HepG2 (cell line): ENCODE results near the gene THSD8. TPM values are rescaled to one million over a fixed set of nuclear protein-coding genes. Genes with fewer than 3 reads are reported as not detected.

Experiments
- FOXM1 ChIP-seq: sonication (generic); formaldehyde crosslinking; IDR thresholded peaks from 2 replicates; pipeline ENCODE4 v1.5.0; 2020; ENCODE audit warnings: missing genetic modification reagents
- GTF2F1 ChIP-seq: fragments of 150-350 bp; IDR thresholded peaks from 2 replicates; pipeline ENCODE4 v1.6.1; 2014; ENCODE audit warnings: low read length
- HDAC2 ChIP-seq: sonication (generic); formaldehyde crosslinking; IDR thresholded peaks from 2 replicates; pipeline ENCODE4 v1.4.0; 2020; ENCODE audit warnings: missing genetic modification reagents
- HMG20B ChIP-seq: conservative IDR thresholded peaks from 2 replicates; pipeline ENCODE4 v1.6.1; 2016; ENCODE audit warnings: missing genetic modification reagents, missing compliant biosample characterization
- ISL2 ChIP-seq: sonication (generic); formaldehyde crosslinking; IDR thresholded peaks from 2 replicates; pipeline ENCODE4 v1.5.0; 2020; ENCODE audit warnings: missing genetic modification reagents
- MAF1 ChIP-seq: sonication (generic); formaldehyde crosslinking; IDR thresholded peaks from 2 replicates; pipeline ENCODE4 v1.5.0; 2020; ENCODE audit warnings: missing genetic modification reagents, borderline replicate concordance
- MBD4 ChIP-seq: IDR thresholded peaks from 2 replicates; pipeline ENCODE4 v1.6.1; 2012; ENCODE audit warnings: low read length, inconsistent platforms, borderline replicate concordance
- MBNL3 ChIP-seq: fragments of 250-450 bp; sonication (Bioruptor Pico); conservative IDR thresholded peaks from 2 replicates; pipeline ENCODE4 v1.8.0; 2022; ENCODE audit warnings: mild to moderate bottlenecking, inconsistent platforms
- NCOA2 ChIP-seq: sonication (generic); formaldehyde crosslinking; IDR thresholded peaks from 2 replicates; pipeline ENCODE4 v1.8.0; 2022; ENCODE audit warnings: inconsistent platforms
- PRDM10 ChIP-seq: sonication (generic); formaldehyde crosslinking; IDR thresholded peaks from 2 replicates; pipeline ENCODE4 v1.4.0; 2020; ENCODE audit warnings: low read depth, missing genetic modification reagents
- ZNF101 ChIP-seq: sonication (generic); formaldehyde crosslinking; IDR thresholded peaks from 2 replicates; pipeline ENCODE4 v1.4.0; 2020; ENCODE audit warnings: mild to moderate bottlenecking, low read depth, missing genetic modification reagents, borderline replicate concordance
- ZNF264 ChIP-seq: sonication (generic); formaldehyde crosslinking; IDR thresholded peaks from 2 replicates; pipeline ENCODE4 v1.4.0; 2020; ENCODE audit warnings: missing genetic modification reagents
- ZNF343 ChIP-seq: sonication (generic); formaldehyde crosslinking; IDR thresholded peaks from 2 replicates; pipeline ENCODE4 v1.4.0; 2020; ENCODE audit warnings: mild to moderate bottlenecking, missing genetic modification reagents
- ZNF512B ChIP-seq: sonication (generic); formaldehyde crosslinking; IDR thresholded peaks from 2 replicates; pipeline ENCODE4 v1.5.1; 2020; ENCODE audit warnings: missing genetic modification reagents, mild to moderate bottlenecking, borderline replicate concordance
- ZNF549 ChIP-seq: sonication (generic); formaldehyde crosslinking; IDR thresholded peaks from 2 replicates; pipeline ENCODE4 v1.5.0; 2020; ENCODE audit warnings: missing genetic modification reagents
- ZNF552 ChIP-seq: sonication (generic); formaldehyde crosslinking; IDR thresholded peaks from 2 replicates; pipeline ENCODE4 v1.9.0; 2022; ENCODE audit warnings: missing genetic modification reagents, mild to moderate bottlenecking, borderline replicate concordance
- ZNF572 ChIP-seq: sonication (generic); formaldehyde crosslinking; IDR thresholded peaks from 2 replicates; pipeline ENCODE4 v1.5.1; 2020; ENCODE audit warnings: mild to moderate bottlenecking, missing genetic modification reagents
- ZNF782 ChIP-seq: sonication (generic); formaldehyde crosslinking; IDR thresholded peaks from 2 replicates; pipeline ENCODE4 v1.4.0; 2020; ENCODE audit warnings: missing genetic modification reagents, mild to moderate bottlenecking, borderline replicate concordance
- ZSCAN30 ChIP-seq: sonication (generic); formaldehyde crosslinking; IDR thresholded peaks from 2 replicates; pipeline ENCODE4 v1.5.0; 2020; ENCODE audit warnings: mild to moderate bottlenecking, missing genetic modification reagents
- polyA plus RNA-seq, 8 experiments: library from polyadenylated mRNA; depleted of rRNA in 3 of 8; stranded (reverse) in 7 of 8; unstranded in 1 of 8; fragments of >200 nt; fragmentation: Illumina TruSeq in 4 of 8; extraction: Trizol in 4 of 8; gene quantifications; 2 replicates each; pipeline versions ENCODE4 v1.2.1 to v1.2.3, GENCODE V29; 2011 to 2016; ENCODE audit warnings: low read depth in 4 of 8, missing spikeins in 1 of 8, mixed read lengths in 1 of 8; ENCODE audit not compliant: insufficient read depth in 1 of 8
- total RNA-seq, 5 experiments: library from RNA; depleted of rRNA; stranded (reverse); fragments of >200 nt; fragmentation: Illumina TruSeq; extraction: Trizol; gene quantifications; 2 replicates each; pipeline ENCODE4 v1.2.3, GENCODE V29; 2016; ENCODE audit warnings: low read depth in 1 of 5
- TF ChIP-seq, protein P1 (sequence below): sonication (generic); formaldehyde crosslinking; conservative IDR thresholded peaks from 2 replicates; pipeline ENCODE4 v1.8.0; 2022; ENCODE audit warnings: low read depth, missing genetic modification reagents

Gene THSD8
- total and polyA plus RNA-seq, 2 of the 13 experiments (the other 11 are each of a cell fraction or from before 2014, with no cell fraction given): 4.8 to 14.9 TPM

GRCh38 chr19:12792051-12792852 lies 9.6 kb upstream of the THSD8 start (continued):
- TF ChIP-seq GTF2F1: no peak
- TF ChIP-seq ZNF264 (CRISPR knock-in tag): peak; percentile 56; the same call in 1 of the 2 replicates
- TF ChIP-seq, protein P1, sequence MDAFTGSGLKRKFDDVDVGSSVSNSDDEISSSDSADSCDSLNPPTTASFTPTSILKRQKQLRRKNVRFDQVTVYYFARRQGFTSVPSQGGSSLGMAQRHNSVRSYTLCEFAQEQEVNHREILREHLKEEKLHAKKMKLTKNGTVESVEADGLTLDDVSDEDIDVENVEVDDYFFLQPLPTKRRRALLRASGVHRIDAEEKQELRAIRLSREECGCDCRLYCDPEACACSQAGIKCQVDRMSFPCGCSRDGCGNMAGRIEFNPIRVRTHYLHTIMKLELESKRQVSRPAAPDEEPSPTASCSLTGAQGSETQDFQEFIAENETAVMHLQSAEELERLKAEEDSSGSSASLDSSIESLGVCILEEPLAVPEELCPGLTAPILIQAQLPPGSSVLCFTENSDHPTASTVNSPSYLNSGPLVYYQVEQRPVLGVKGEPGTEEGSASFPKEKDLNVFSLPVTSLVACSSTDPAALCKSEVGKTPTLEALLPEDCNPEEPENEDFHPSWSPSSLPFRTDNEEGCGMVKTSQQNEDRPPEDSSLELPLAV (CRISPR knock-in tag): no peak
- no peak for TF ChIP-seq FOXM1
- no peak for TF ChIP-seq HMG20B (CRISPR knock-in tag)
- TF ChIP-seq ZNF782: peak; percentile 61; the same call in 1 of the 2 replicates
- TF ChIP-seq MBNL3: no peak
- TF ChIP-seq PRDM10 (CRISPR knock-in tag): no peak
- TF ChIP-seq ZNF549 (CRISPR knock-in tag): no peak
- TF ChIP-seq ZNF343 (CRISPR knock-in tag): no peak
- TF ChIP-seq ZNF101 (CRISPR knock-in tag): no peak
- TF ChIP-seq NCOA2 (CRISPR knock-in tag): no peak
- no peak for TF ChIP-seq MBD4
- no peak for TF ChIP-seq MAF1 (CRISPR knock-in tag)
- TF ChIP-seq ZSCAN30: no peak
- TF ChIP-seq HDAC2 (CRISPR knock-in tag): peak; percentile 60
- peak; percentile 58; the same call in 1 of the 2 replicates for TF ChIP-seq ZNF552 (CRISPR knock-in tag)
- TF ChIP-seq ZNF512B (CRISPR knock-in tag): no peak
- no peak for TF ChIP-seq ZNF572
- TF ChIP-seq ISL2: peak; percentile 36; the same call in 1 of the 2 replicates
